Testis (tissue), 2 donors: Measurements from ENCODE around the gene ALKBH1.

ENCODE experiments used
- POLR2A ChIP-seq: fragments of 450-650 bp; IDR thresholded peaks from one replicate; pipeline ENCODE4 v1.6.1; 2017; ENCODE audit warnings: antibody characterized with exemption, mild to moderate bottlenecking, moderate library complexity
- TF ChIP-seq, protein P1 (sequence below), 3 experiments: fragments of 450-650 bp in 2 of 3; fragments of 200-600 bp in 1 of 3; sonication (generic) in 1 of 3; IDR thresholded peaks; one replicate each; pipeline ENCODE4 v1.5.1; 2016 to 2019; ENCODE audit warnings: antibody characterized with exemption in 3 of 3, mild to moderate bottlenecking in 2 of 3, moderate library complexity in 1 of 3

DNA sequence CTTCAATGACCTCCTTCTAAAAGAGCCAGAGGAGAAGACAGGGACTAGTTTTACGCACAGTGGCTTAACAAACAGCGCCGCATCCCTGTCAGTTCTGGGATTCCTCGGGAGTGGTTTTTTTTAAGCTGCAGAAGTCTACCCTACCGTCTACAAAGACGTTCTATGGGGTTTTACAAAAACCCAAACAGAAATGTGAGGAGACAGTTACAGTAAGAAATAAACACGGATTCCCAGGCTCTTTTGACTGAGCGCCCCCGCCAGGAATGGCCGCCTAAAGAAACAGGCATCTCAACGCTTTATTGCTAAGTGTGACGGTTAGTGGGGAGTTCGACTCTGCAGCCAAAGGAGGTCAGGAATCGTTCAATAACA is 484 bp downstream of the ALKBH1 start:
- TF ChIP-seq, protein P1, sequence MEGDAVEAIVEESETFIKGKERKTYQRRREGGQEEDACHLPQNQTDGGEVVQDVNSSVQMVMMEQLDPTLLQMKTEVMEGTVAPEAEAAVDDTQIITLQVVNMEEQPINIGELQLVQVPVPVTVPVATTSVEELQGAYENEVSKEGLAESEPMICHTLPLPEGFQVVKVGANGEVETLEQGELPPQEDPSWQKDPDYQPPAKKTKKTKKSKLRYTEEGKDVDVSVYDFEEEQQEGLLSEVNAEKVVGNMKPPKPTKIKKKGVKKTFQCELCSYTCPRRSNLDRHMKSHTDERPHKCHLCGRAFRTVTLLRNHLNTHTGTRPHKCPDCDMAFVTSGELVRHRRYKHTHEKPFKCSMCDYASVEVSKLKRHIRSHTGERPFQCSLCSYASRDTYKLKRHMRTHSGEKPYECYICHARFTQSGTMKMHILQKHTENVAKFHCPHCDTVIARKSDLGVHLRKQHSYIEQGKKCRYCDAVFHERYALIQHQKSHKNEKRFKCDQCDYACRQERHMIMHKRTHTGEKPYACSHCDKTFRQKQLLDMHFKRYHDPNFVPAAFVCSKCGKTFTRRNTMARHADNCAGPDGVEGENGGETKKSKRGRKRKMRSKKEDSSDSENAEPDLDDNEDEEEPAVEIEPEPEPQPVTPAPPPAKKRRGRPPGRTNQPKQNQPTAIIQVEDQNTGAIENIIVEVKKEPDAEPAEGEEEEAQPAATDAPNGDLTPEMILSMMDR (IDR thresholded peaks at IDR 0.05), result peak in 2 of 3 experiments; percentile 34 to 40
- no peak for TF ChIP-seq POLR2A
